HS-27A (cell line): ENCODE measurements around the gene MAPKBP1.

Experiments
- DNase-seq: peaks from one replicate; pipeline ENCODE4 v3.0.0-alpha.2; 2012; ENCODE audit warnings: low read depth, missing footprints

MAPKBP1 gene

GRCh38 chr15:41782371-41783282 lies 8.3 kb downstream of the MAPKBP1 start:
- no peak for DNase-seq

- no peak for DNase-seq
These were observed 9.0 kb downstream of the MAPKBP1 start for GRCh38 chr15:41783296-41783695.

DNA sequence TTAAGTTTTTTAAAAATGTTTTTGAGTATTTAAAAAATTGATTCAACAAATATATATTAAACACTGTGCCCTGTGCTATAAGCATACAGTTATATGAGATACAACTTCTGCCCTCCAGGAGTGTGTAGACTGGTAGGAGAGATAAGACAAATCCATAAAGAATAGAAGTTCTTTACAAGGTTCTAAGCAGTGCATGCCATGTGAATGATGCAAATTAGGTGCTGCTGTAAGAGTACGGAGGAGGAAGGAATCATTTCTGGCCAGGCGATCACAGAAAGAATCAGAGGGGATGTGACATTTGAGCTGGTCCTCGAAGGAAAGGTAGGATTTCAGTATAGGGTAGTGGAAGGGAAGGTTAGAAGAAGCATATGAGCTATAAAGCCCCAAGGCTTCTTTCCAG lies 14.0 kb downstream of the MAPKBP1 start:
- DNase-seq: no peak

- DNase-seq: no peak
These were observed 15.0 kb downstream of the MAPKBP1 start for GRCh38 chr15:41789236-41789635.

GRCh38 chr15:41789662-41790061 lies 15.4 kb downstream of the MAPKBP1 start:
- no peak for DNase-seq

DNA sequence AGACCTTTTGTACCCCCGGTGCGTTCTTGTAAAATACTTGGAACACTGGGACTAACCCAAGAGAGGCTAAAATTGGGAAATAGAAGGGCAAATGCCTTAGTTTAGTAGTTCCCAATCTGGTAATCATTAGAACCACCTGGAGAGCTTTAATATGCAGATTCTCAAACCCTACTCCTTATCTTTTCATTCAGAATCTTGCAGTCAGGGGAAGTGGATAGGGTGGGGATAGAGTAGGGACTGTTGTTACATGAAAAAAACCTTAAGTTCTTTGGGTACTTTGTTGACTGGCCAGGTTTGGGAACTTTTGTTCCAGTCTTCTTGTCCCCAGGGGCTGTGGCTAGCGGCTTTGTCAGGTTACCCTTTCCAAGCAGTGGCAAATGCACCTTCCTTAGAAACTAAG lies 15.9 kb downstream of the MAPKBP1 start:
- no peak for DNase-seq

DNA sequence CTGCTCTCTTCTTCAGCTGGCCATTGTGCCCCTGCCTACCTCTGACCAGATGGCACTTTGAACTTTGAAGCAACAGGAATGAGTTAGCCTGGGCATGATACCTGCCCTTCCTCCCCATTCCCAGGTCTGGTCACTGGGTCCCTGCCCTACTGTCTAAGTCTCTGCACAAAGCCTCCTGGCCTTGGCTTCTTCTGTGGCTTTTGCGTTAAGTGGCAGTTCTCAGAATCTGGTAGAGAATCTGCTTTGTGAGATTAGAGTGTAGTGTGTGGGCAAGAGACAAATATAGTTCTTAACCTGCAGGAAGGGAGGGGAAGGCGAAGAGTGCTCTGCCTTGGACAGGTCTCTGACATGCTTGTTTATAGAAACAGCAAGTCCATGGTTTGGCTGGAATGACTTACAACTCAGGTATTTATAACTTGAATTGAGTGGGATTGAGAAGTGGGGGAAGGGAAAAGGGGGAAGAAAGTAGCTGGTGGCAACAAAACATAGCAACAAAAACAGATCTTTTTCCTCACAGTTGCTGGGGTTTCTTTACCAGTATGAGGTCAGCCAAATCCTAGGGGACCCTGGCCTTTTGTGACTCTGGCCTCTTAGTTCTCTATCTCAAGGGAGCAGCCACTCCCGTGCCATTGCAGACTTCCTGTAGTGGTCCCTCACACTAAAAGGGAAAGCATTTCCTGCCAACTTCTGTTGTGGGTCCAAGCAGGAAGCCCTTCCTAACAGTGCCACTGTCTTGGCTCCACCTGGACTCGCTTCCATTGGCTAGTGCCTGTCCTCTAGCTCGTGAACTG lies 16.7 kb downstream of the MAPKBP1 start:
- no peak for DNase-seq

DNA sequence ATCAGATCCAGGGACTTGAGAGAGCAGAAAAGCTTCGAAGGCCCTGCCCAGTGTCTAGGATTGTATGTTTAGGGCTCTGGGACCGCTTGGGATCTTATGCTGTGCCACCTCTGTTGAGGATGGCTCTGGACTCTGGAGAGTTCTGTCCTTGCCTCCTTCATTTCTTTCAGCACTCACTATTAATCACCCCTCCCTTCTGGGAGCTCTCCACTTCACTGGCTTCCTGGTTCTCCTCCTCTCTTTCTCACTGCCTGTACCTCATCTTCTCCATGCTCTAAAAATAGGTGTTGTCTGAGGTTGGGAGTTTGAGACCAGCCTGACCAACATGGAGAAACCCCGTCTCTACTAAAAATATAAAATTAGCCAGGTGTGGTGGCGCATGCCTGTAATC lies 17.3 kb downstream of the MAPKBP1 start:
- no peak for DNase-seq

DNA sequence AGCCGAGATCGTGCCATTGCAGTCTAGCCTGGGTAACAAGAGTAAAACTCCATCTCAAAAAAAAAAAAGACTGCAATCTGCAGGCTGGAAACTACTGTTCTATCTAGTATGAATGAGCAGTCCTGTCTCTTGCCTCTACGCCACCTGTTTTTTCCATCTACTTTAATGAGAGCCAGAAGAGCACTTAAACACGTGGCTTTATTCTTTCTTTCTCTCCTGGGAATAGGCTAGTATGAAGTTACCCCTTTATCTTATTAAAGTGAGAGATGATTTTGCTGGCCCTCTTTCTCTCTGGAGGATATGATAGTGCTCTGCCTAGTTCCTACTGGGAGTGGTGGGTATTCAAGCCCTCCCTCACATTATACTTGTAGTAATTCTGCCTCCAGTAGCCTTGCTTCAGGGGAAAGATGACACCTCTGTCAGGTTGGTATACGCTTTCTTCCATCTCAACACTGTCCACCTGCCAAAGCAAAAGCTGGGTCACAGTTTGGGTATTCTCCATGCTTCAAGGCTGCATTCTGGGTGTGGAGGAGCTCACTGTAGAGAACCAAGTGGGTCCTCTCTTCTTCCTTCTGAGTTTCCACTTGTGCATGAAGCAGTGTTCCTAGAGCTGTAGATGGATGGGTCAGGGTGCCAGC lies 17.8 kb downstream of the MAPKBP1 start:
- no peak for DNase-seq

DNA sequence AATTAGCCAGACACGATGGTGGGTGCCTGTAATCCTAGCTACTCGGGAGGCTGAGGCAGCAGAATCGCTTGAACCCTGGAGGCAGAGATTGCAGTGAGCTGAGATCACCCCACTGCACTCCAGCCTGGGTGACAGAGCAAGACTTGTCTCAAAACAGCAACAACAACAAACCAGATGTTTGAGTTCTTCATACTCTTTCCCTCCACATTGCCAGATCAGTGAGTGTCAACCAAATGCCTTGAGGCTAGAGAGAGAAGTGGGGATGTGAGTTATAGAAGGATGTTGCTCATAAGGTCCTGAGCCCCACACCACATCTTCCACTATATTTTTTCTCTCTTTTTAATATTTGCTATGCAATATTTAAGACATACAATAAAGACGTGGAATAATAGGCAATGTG lies 19.8 kb downstream of the MAPKBP1 start:
- DNase-seq: no peak

- no peak for DNase-seq
These were observed 21.9 kb downstream of the MAPKBP1 start for GRCh38 chr15:41795996-41796856.

DNA sequence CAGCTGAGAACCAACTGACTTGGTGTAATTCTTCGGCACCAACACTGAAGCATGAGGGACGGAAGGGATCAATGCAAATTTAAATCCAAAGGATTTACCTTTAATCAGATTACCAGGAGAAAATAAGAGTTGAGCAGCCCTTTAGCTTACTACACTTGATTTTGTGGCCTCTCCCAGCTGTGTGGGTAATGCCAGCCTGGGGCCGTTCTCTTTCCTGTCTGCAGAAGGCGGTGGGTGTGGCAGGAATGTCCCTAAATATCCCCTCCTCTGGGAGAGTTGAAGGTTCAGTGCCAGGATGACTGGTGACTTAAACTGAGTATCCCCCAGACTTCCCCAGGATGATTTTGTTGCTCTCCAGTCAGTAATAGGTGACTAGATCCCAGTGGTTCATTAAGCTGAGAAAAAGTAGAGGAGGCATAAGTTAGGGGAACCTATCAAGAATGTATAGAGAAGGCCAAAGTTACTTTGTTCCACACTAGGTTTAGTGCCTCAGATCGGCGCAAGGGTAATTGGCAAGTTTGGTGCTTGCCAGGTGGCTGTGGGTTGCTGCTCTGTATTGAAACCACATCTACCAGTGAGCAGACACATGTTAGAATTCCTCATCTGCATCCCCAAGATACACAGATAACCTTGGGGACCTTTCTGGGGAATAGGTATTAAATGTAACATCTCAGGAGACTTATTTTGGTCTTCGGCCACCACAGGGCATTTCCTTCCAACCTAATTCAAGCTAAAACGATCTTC lies 23.1 kb downstream of the MAPKBP1 start:
- DNase-seq: no peak

DNA sequence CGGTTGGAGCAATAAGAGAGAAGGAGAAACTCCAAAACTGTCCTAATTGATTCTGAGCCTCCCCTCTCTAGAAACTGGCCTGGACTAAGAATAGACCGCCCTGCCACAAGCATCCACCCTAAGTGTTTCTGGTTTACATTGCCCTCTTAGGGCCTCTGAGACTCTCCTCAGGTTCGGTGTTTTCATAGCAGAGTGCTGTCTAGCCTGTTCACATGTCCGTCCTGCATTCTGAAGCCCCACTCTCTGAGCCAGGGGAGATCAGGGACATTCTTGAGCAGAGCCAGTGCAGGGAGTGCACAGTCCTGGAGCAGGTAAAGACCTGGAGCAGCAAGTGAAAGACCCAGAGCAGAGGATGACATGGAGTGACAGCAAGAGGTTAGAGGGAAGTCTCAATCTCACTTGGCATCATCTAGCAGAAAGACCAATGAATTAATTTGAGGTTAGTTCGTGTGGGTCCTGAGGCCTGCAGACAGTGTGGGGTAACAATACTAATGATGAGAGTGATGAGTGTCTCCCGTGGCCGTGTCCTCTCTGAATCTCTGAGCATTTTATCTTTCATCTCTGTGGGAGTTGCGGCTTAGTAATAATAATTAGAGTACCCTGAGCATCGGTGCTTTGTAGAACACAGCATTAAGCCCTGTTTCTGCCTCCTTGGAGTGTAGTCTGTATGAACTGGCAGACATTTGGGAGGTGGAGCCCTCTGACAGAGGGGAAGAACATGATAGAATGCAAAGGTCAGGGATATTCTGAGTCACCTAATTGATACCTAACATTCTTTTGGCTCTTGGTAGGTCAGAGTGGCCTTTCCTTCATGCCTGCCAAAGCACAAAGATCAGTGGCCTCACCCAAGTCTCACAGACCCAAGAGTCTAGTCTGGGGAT lies 24.6 kb downstream of the MAPKBP1 start:
- no peak for DNase-seq

GRCh38 chr15:41799488-41799805 lies 25.2 kb downstream of the MAPKBP1 start:
- DNase-seq: no peak

DNA sequence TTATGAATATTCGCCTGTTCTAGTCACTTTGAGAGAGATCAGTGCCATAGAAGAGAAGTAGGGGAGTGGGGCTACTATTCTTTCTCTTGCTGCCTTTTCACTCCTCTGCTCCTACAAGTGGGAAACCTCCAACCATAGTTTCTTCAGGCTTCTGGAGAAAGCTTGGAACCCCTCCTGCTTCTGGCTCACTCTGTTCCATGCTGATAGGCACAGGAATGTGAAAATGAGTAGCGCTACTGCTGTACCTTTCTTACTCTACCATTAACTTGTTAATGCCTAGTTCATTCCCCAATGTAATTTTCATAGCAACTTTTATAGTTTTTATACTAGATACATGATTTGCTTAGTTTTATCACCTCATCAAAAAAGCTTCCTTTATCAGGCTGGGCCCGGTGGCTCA lies 26.9 kb downstream of the MAPKBP1 start:
- DNase-seq: no peak

GRCh38 chr15:41801850-41802455 lies 27.7 kb downstream of the MAPKBP1 start:
- DNase-seq: no peak

- no peak for DNase-seq
These were observed 30.1 kb downstream of the MAPKBP1 start for GRCh38 chr15:41804361-41804760.

DNA sequence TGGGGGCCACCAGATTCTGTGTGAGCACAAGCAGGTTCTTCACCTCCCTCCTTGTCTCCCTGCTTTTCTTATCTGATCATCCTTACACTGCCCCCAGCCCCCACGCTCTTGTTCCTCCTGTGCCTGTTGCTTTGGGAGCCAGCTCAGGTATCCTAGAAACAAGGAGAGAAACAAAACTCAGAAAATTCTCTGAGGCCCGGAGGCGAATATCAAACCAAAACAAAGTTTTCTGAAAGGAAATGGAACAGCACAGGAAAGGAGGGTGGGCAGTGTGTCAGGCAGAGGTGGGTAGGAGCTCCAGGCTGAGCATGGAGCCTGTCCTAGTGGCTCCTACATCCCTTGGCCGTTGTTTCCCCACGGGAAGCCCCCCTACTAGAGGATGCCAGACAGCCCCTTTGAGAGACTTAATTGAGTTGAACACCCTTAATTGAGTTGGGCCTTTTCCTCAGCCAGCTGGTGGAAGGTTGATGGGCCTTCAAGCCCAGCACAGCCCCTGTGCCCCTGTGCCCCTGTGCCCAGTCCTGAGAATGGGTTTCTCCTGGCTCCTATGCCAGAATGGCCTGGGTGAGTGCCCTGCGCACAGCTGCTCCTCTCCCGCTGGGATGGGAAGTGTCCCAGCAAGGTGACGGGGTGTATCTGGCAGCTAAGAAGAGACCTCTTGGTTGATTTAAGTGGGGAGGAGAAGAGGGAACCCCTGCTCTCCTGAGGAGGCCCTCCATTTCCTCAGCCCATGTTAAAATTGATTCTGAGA lies 30.8 kb downstream of the MAPKBP1 start:
- no peak for DNase-seq

DNA sequence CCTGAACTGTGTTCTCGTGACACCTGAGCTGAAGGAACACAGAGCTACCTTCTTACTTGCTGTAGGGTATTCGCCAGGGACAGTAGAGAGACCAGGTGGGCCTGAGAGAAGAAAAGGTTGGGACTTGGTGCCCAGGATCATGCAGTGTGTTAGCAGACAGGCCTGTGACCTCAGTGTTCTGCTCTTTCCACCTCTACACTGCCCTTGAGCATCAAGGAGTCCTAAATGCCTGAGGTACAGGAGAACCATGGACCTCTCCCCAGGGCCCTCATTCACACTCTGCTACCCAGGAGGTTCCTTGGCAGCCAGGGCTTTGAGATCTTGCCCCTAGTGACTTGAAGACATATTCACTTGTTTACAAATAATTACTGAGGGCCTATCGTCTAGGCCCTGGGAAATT lies 31.4 kb downstream of the MAPKBP1 start:
- no peak for DNase-seq
